ENCODE results near the gene MYOM3. TPM values are rescaled to one million over a fixed set of nuclear protein-coding genes. Genes with fewer than 3 reads are reported as not detected.

The MYOM3 gene
- total RNA-seq, 1 experiment from 2014 or later: 7.9 TPM

DNA sequence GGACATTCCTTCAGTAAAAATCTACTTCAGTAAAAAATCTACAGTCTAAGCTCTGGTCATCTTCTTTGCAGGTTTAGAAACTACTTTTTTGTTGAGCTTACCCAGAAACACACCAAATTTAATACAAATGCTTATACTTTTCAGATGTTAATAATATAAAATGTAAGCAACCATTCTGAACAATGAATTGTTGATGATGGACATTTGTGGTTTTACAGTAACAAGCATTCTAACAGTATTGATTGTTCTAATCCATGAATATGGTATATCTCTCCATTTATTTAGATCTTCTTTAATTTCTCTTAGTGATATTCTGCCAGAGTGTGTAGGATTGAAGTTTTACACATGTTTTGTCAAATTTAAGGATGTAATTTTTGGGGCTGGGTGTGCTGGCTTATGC is 104.9 kb downstream of the MYOM3 start:
- ChIA-PET CTCF (no interaction called here), POLR2A (no interaction called here), RAD21 (ENCODE audit: low non-redundant PET in 1 of 2, low total read pairs in 2 of 2, uncharacterized antibody in 2 of 2, unreplicated experiment in 2 of 2) (no interaction called here)
- Histone ChIP-seq H3K27ac (ENCODE audit: low read depth, low read length) (no peak overlapping the region), H3K79me2 (ENCODE audit: insufficient read depth, low read length) (no peaks in the 10 kb centered on the region), H3K36me3 (ENCODE audit: control insufficient read depth in 1 of 2, insufficient read depth in 2 of 2, low read length in 2 of 2) (no peaks in the 10 kb centered on the region), H4K20me1 (ENCODE audit: insufficient read depth) (no peaks in the 10 kb centered on the region), H3K27me3 (ENCODE audit: insufficient read depth, low read length) (no peaks in the 10 kb centered on the region), H3K4me1 (ENCODE audit: control insufficient read depth in 1 of 2, insufficient read depth in 2 of 2, low read length in 2 of 2) (peaks cover 18% of the 10 kb centered on the region in 2 experiments), H3K4me3 (replicated peaks in 1 of 2; ENCODE audit: low read depth in 1 of 2, low read length in 2 of 2) (no peak overlapping the region), H3K9ac (ENCODE audit: low read length) (no peak overlapping the region), H3K4me2 (ENCODE audit: low read length) (no peak overlapping the region), H3K9me3 (ENCODE audit: control insufficient read depth in 1 of 2, insufficient read depth in 1 of 2, low read depth in 1 of 2, low read length in 2 of 2) (no peaks in the 10 kb centered on the region), H2AFZ (ENCODE audit: low read depth, low read length, poor library complexity, severe bottlenecking) (no peak overlapping the region), H3K9me2 (ENCODE audit: insufficient read depth) (no peaks in the 10 kb centered on the region)
- DNase-seq (ENCODE audit: low read depth, low spot score) (no peak), ATAC-seq (no peak)
- intact Hi-C loops (cut with micrococcal nuclease): no loop called here
- TF ChIP-seq RAD21 (IDR thresholded peaks at IDR 0.05; ENCODE audit: low read depth) (no peak), CEBPB (IDR thresholded peaks at IDR 0.05; ENCODE audit: low read depth) (no peak), POLR2AphosphoS5 (IDR thresholded peaks at IDR 0.05; ENCODE audit: low read depth, low read length) (no peak), EZH2phosphoT487 (IDR thresholded peaks at IDR 0.05; ENCODE audit: borderline replicate concordance) (no peak), JUND (IDR thresholded peaks at IDR 0.05) (no peak), SIN3A (IDR thresholded peaks at IDR 0.05; ENCODE audit: low read depth) (no peak), FOSL1 (IDR thresholded peaks at IDR 0.05; ENCODE audit: low read depth) (no peak), SP1 (IDR thresholded peaks at IDR 0.05; ENCODE audit: low read depth) (no peak)
- TF ChIP-seq, protein P1, sequence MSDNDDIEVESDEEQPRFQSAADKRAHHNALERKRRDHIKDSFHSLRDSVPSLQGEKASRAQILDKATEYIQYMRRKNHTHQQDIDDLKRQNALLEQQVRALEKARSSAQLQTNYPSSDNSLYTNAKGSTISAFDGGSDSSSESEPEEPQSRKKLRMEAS (IDR thresholded peaks at IDR 0.05): no peak
- TF ChIP-seq, protein P2, sequence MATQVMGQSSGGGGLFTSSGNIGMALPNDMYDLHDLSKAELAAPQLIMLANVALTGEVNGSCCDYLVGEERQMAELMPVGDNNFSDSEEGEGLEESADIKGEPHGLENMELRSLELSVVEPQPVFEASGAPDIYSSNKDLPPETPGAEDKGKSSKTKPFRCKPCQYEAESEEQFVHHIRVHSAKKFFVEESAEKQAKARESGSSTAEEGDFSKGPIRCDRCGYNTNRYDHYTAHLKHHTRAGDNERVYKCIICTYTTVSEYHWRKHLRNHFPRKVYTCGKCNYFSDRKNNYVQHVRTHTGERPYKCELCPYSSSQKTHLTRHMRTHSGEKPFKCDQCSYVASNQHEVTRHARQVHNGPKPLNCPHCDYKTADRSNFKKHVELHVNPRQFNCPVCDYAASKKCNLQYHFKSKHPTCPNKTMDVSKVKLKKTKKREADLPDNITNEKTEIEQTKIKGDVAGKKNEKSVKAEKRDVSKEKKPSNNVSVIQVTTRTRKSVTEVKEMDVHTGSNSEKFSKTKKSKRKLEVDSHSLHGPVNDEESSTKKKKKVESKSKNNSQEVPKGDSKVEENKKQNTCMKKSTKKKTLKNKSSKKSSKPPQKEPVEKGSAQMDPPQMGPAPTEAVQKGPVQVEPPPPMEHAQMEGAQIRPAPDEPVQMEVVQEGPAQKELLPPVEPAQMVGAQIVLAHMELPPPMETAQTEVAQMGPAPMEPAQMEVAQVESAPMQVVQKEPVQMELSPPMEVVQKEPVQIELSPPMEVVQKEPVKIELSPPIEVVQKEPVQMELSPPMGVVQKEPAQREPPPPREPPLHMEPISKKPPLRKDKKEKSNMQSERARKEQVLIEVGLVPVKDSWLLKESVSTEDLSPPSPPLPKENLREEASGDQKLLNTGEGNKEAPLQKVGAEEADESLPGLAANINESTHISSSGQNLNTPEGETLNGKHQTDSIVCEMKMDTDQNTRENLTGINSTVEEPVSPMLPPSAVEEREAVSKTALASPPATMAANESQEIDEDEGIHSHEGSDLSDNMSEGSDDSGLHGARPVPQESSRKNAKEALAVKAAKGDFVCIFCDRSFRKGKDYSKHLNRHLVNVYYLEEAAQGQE (IDR thresholded peaks at IDR 0.05; ENCODE audit: low read depth): no peak
- TF ChIP-seq, protein P3, sequence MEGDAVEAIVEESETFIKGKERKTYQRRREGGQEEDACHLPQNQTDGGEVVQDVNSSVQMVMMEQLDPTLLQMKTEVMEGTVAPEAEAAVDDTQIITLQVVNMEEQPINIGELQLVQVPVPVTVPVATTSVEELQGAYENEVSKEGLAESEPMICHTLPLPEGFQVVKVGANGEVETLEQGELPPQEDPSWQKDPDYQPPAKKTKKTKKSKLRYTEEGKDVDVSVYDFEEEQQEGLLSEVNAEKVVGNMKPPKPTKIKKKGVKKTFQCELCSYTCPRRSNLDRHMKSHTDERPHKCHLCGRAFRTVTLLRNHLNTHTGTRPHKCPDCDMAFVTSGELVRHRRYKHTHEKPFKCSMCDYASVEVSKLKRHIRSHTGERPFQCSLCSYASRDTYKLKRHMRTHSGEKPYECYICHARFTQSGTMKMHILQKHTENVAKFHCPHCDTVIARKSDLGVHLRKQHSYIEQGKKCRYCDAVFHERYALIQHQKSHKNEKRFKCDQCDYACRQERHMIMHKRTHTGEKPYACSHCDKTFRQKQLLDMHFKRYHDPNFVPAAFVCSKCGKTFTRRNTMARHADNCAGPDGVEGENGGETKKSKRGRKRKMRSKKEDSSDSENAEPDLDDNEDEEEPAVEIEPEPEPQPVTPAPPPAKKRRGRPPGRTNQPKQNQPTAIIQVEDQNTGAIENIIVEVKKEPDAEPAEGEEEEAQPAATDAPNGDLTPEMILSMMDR (IDR thresholded peaks at IDR 0.05 in 2 of 3, conservative IDR thresholded peaks at IDR 0.05 in 1 of 3; ENCODE audit: borderline replicate concordance in 1 of 3, insufficient read depth in 1 of 3, low read depth in 2 of 3, low read length in 2 of 3): no peak
- no TSS peak for BruUV-seq (replicated peaks)

Other genes with a start within 250 kb of the MYOM3 start
- 20.7 TPM for gene FUCA1, start 243.8 kb downstream of the MYOM3 start, total RNA-seq (2021; ENCODE audit: unreplicated experiment)
- gene CNR2, start 198.8 kb downstream of the MYOM3 start, total RNA-seq (2021; ENCODE audit: unreplicated experiment): 0.05 TPM
- gene PNRC2, start 152.3 kb downstream of the MYOM3 start, total RNA-seq (2021; ENCODE audit: unreplicated experiment): 92.1 TPM
- gene SRSF10, start 131.8 kb downstream of the MYOM3 start, total RNA-seq (2021; ENCODE audit: unreplicated experiment): 142 TPM
- 2.1 TPM for gene IL22RA1, start 31.0 kb upstream of the MYOM3 start, total RNA-seq (2021; ENCODE audit: unreplicated experiment)
- 7.6 TPM for gene IFNLR1, start 75.2 kb upstream of the MYOM3 start, total RNA-seq (2021; ENCODE audit: unreplicated experiment)
- gene GRHL3, start 207.2 kb upstream of the MYOM3 start, total RNA-seq (2021; ENCODE audit: unreplicated experiment): 1.0 TPM